Ovary (tissue), 9 donors: Measurements from ENCODE around the gene IRAK1BP1. TPM values are rescaled to one million over a fixed set of nuclear protein-coding genes. Genes with fewer than 3 reads are reported as not detected.

ENCODE experiments used
- DNase-seq, 5 donors: peaks; one replicate each; pipeline ENCODE4 v3.0.0-alpha.2; 2019 to 2020
- H3K27ac ChIP-seq, 2 donors: fragments of 200-600 bp; one replicate each; pipeline versions ENCODE4 v1.5.1 to v1.8.0; 2019 to 2022
- H3K27me3 ChIP-seq: fragments of 200-600 bp; one replicate; pipeline ENCODE4 v1.8.0; 2022
- H3K36me3 ChIP-seq: fragments of 200-600 bp; sonication (generic); one replicate; pipeline ENCODE4 v1.5.1; 2019
- H3K4me1 ChIP-seq: one replicate; pipeline ENCODE4 v1.8.1; 2013; ENCODE audit warnings: mild to moderate bottlenecking, moderate library complexity; ENCODE audit not compliant: insufficient read depth
- H3K4me3 ChIP-seq: fragments of 200-600 bp; sonication (generic); one replicate; pipeline ENCODE4 v1.5.1; 2017
- H3K9me3 ChIP-seq, 2 donors: fragments of 200-600 bp in 1 of 2; sonication (generic) in 1 of 2; one replicate each; pipeline versions ENCODE4 v1.5.1 to v1.8.1; 2013 to 2019; ENCODE audit warnings: mild to moderate bottlenecking in 1 of 2, moderate library complexity in 1 of 2
- CTCF ChIP-seq, 3 donors: fragments of 450-650 bp in 2 of 3; fragments of 200-600 bp in 1 of 3; IDR thresholded peaks; one replicate each; pipeline versions ENCODE4 v1.5.1 to v1.8.0; 2016 to 2022; ENCODE audit warnings: antibody characterized with exemption in 3 of 3, mild to moderate bottlenecking in 1 of 3
- EP300 ChIP-seq: sonication (generic); formaldehyde crosslinking; IDR thresholded peaks from one replicate; pipeline ENCODE4 v1.6.1; 2017; ENCODE audit warnings: antibody characterized with exemption
- POLR2A ChIP-seq: fragments of 450-650 bp; IDR thresholded peaks from one replicate; pipeline ENCODE4 v1.6.1; 2017; ENCODE audit warnings: antibody characterized with exemption, mild to moderate bottlenecking, moderate library complexity
- WGBS, 3 donors: extraction: QIAGEN DNeasy Blood & Tissue Kit in 1 of 3; methylation state at CpG; one replicate each; pipeline versions ENCODE4 v1.1.5 to v1.1.7; 2013 to 2017; 5-methylcytosine and 5-hydroxymethylcytosine counted together
- intact Hi-C, 4 donors: fragments of 100-400 bp; cut with DNase I; formaldehyde crosslinking; loops; one replicate each; pipeline versions ENCODE4 v1.11.0 to v1.15.1; 2022 to 2023
- polyA plus RNA-seq, 2 donors: library from polyadenylated mRNA; stranded (reverse); fragments of 200-250 nt in 1 of 2; fragments of 350-450 nt in 1 of 2; fragmentation: Illumina TruSeq in 1 of 2; extraction: RNeasy Lipid Tissue Mini Kit (QIAGEN cat#74804) in 1 of 2; gene quantifications; one replicate each; pipeline ENCODE4 v1.2.3, GENCODE V29; 2013 to 2014
- total RNA-seq, 7 donors: library from RNA; depleted of rRNA in 2 of 7; stranded (reverse); fragments of >200 nt in 2 of 7; fragmentation: NEBNext Ultra II Directional in 3 of 7; extraction: Animal tissue kit (Norgen Biotek cat#: 25700) in 3 of 7; gene quantifications; one replicate each; pipeline versions ENCODE4 v1.1.0 to v1.2.4, GENCODE V29; 2016 to 2023
- donor health status: DM: no; HTN: no; CAD: no; lungs with moderate emphysema.
- donor health status: DM: no; HTN: no; CAD: no.
- donor health status: Bipolar disorder and iron deficiency.
- donor health status: DM: yes; HTN: yes; CAD: no.
- donor health status: DM: no; HTN: no; CAD: no.
- donor health status: DM: yes; HTN: yes; CAD: no.

IRAK1BP1 gene
- total and polyA plus RNA-seq, 9 donors = 3.2 to 10.1 (median 7.0) TPM

GRCh38 chr6:78841111-78841510 is 26.2 kb upstream of the IRAK1BP1 start:
- no peak for DNase-seq
- intact Hi-C loops = no loop called here
- Histone ChIP-seq H3K4me1 (no peaks in the 10 kb centered on the region), H3K4me3 (no peak overlapping the region), H3K9me3 (no peaks in the 10 kb centered on the region), H3K36me3 (no peaks in the 10 kb centered on the region), H3K27ac (no peak overlapping the region), H3K27me3 (no peaks in the 10 kb centered on the region)
- TF ChIP-seq POLR2A = no peak

DNA sequence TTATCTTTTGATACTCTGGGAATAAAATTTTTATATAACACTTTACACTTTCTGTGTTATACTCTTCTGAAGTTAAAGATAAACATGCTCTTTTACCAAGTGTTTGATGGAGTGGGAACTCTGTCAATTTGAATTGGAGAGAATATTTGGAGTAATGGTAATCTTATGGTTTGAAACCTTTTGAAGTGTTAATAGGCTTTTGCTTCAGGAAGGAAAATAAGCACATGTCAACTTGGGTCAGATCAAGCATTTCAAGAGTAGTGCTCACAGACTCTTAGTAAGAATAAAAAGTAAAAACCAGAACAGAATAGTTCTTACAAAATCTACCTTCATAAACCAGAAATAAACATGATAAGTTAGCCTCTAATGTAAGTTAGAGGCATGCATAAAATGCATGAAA is 24.4 kb upstream of the IRAK1BP1 start:
- intact Hi-C loops = no loop called here

DNA sequence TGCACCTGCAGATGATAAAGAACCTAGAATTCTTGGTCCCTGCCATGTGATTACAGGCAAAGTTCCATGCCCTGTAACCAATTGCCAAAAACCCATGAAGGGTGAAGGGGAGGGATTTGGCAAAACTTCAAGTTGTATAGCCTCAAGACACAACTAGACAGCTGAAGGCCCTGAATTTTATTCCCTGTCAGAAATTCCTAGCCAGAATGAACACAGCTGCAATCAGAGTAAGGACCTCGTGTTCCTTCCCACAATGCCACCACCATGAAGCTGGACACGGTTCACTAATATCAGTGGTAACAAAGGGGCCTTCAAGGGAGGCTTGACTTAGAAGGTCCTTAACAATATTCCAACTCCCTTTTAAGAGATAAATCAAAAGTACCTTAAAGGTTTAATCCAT is 22.5 kb upstream of the IRAK1BP1 start:
- intact Hi-C loops = no loop called here
- no peak overlapping the region for H3K27ac ChIP-seq
- TF ChIP-seq CTCF (IDR thresholded peaks at IDR 0.05) = no peak
- no peak for TF ChIP-seq POLR2A
- TF ChIP-seq EP300 = no peak
- no peaks in the 10 kb centered on the region for H3K36me3 ChIP-seq
- no peak for DNase-seq
- no peak overlapping the region for H3K4me3 ChIP-seq
- H3K9me3 ChIP-seq = no peaks in the 10 kb centered on the region
- no peaks in the 10 kb centered on the region for H3K4me1 ChIP-seq
- no peaks in the 10 kb centered on the region for H3K27me3 ChIP-seq
- 42 to 44% (median 44%) methylated on average over 2 of the region's 2 CpGs for WGBS, 3 donors

More for the DNA sequence above, 24.4 kb upstream of the IRAK1BP1 start:
- Histone ChIP-seq H3K27ac (no peak overlapping the region), H3K9me3 (no peaks in the 10 kb centered on the region), H3K36me3 (no peaks in the 10 kb centered on the region), H3K27me3 (no peaks in the 10 kb centered on the region), H3K4me1 (no peaks in the 10 kb centered on the region), H3K4me3 (no peak overlapping the region)
- TF ChIP-seq EP300 (no peak), POLR2A (no peak), CTCF (IDR thresholded peaks at IDR 0.05) (no peak)
- no peak for DNase-seq

DNA sequence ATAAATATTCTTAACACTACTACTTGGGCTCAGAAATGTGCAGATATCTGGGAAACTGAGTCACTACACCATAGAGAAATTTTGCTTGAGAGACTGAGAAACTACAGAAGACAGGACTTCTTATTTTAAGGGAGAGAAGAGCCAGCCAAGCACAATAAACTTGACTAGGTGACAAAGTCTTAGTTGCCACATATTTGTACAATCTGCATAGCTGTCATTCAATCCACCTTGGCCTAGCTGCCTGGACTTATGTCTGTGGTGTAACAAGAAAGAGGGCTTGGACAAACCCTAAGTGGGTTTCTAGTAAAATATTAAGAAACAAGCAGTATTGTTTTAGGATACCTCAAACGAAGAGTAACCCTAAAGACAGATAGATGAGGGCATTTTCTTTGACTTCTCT is 21.8 kb upstream of the IRAK1BP1 start:
- DNase-seq = no peak
- TF ChIP-seq EP300 (no peak), CTCF (IDR thresholded peaks at IDR 0.05) (no peak), POLR2A (no peak)
- 71 to 79% (median 73%) methylated on average over 1 of the region's 1 CpG for WGBS, 3 donors

DNA sequence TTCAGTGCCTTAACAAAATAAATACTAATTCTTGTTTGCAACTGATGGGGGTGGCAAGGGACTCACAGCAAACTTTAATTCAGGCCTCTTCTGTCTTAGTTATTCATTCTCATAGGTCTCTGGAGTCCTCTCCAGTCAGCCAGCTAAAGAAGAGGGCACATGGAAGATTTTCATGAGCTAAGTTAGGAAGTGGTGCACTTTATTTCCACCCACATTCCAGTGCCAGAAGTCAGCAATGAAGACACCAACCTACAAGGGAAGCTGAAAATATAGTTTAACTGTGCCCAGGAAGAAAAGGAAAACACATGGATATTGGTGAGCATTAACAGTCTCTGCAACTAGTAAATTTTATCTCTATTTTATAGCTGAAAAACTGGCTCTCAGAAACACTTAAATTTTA is 16.7 kb upstream of the IRAK1BP1 start:
- H3K4me3 ChIP-seq = no peak overlapping the region
- no peaks in the 10 kb centered on the region for H3K36me3 ChIP-seq
- DNase-seq = no peak
- TF ChIP-seq CTCF (IDR thresholded peaks at IDR 0.05) (no peak), EP300 (no peak), POLR2A (no peak)
- intact Hi-C loops = no loop called here
- H3K27me3 ChIP-seq = no peaks in the 10 kb centered on the region
- H3K4me1 ChIP-seq = no peaks in the 10 kb centered on the region
- H3K27ac ChIP-seq = no peak overlapping the region
- H3K9me3 ChIP-seq = no peaks in the 10 kb centered on the region

More for the DNA sequence above, 21.8 kb upstream of the IRAK1BP1 start:
- H3K4me3 ChIP-seq = no peak overlapping the region
- no peak overlapping the region for H3K27ac ChIP-seq
- no peaks in the 10 kb centered on the region for H3K27me3 ChIP-seq
- H3K4me1 ChIP-seq = no peaks in the 10 kb centered on the region
- intact Hi-C loops = no loop called here
- H3K9me3 ChIP-seq = no peaks in the 10 kb centered on the region
- no peaks in the 10 kb centered on the region for H3K36me3 ChIP-seq
